Fibroblast of gingiva (primary cell): ENCODE measurements around the gene FAM9C.

Experiments used
- DNase-seq: peaks from one replicate; pipeline ENCODE4 v3.0.0-alpha.2; 2011; ENCODE audit warnings: low read depth

FAM9C gene

GRCh38 chrX:13007519-13008188 lies 36.8 kb downstream of the FAM9C start:
- peak; percentile 70 for DNase-seq

DNA sequence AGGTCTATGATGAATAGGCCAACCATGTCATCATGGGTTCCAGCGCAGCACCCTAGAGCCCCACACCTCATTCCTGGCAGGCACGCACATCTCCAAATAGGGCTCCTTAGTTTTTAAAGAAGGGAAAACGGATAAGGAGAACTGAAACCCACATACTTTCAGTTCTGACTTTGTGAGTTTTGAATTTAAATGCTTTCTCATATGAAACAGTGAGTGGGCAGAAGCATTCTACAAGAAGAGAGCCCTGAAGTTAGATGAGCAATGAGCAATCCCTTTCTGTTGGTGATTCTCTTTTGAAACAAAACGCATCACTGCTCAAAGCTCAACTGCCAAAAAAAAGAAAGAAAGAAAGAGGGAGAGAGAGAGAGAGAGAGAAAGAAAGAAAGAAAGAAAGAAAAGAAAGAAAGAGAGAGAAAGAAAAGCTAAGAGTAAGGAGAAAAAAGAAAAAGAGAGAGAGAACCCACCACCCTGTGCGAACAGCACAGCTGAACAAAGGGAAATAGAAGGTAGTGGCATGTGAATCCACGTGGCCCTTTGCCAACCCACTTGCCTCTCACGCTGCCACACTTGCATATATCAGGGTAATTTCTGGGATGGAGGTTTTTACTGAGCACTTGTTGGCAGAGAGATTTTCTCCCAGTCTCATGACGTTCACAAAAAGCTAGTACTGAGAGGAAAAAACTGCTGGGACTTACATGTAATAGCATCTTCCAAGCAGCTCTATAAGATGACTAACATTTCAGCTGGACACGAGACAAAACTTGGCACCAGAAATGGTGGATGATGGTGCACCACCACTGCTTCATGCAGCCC lies 38.6 kb downstream of the FAM9C start:
- DNase-seq: peak; percentile 4

- no peak for DNase-seq
Measured at GRCh38 chrX:13001961-13002671, 42.3 kb downstream of the FAM9C start.

DNA sequence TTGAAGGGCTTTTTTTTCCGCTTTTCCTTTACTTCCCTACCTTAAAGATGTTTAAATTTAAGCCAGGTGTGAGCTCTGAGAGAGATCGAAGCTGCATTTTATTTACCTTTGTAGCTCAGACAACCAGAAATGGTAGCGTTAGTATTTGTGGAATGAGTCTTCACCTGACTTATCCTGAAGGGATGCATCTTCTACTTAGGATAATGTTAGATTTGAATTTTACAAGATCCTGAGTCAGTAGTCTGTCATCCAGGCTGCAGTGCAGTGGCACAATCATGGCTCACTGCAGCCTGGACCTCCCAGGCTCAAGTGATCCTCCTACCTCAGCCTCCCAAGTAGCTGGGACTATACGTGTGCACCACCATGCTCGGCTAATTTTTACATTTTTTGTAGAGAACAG lies 43.3 kb downstream of the FAM9C start:
- DNase-seq: no peak

DNA sequence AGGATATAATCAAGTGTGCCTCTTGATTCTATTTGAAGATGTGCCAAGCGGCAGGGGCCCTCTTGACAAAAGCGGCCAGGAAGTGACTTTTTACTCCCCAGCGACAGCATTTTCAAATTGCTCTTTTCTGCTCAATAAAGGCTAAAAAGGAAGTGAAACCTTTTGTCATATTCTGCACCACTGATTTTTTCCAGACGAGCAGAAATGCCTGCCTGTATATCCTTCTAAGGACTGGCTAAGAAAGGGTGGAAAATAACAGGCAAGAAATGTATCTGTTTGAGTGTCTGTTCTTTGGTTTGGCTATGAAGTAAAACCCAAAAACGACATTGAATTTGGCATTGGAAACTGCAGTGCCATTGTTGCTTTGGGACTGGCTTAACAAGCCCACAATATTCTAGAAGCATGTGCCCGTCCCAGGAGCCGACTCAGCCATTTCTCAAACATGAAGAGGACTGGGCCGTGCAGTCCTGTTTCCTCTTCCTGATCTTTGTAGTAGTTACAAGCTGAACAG lies 44.1 kb downstream of the FAM9C start:
- no peak for DNase-seq

- no peak for DNase-seq
Measured at GRCh38 chrX:12999422-12999821, 45.0 kb downstream of the FAM9C start.

GRCh38 chrX:12997906-12998687 lies 46.3 kb downstream of the FAM9C start:
- no peak for DNase-seq

DNA sequence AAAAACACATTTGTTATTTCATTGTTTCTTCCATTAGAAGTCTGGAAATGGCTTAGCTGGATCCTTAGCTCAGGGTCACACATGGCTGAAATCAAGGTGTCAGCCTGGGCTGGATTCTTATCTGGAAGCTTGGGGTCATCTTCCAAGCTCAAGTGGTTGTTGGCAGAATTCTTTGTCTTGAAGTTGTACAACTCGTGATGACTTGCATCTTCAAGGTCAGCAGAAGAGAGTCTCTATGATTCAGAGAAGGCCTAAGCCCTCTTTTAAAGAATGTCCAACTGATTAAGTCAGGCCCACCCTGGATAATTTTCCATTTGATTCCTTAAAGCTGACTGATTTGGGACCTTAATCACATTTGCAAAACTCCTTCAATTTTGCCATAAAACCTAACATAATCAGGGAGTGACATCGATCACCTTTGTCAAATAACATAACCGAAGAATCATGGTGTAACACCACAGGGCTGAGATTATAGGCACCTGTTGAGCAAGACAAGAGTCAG lies 47.4 kb downstream of the FAM9C start:
- no peak for DNase-seq

GRCh38 chrX:12994321-12994720 lies 50.1 kb downstream of the FAM9C start:
- DNase-seq: no peak

- no peak for DNase-seq
Measured at GRCh38 chrX:12993826-12994225, 50.6 kb downstream of the FAM9C start.

- DNase-seq: no peak
Measured at GRCh38 chrX:12992544-12993118, 51.8 kb downstream of the FAM9C start.

DNA sequence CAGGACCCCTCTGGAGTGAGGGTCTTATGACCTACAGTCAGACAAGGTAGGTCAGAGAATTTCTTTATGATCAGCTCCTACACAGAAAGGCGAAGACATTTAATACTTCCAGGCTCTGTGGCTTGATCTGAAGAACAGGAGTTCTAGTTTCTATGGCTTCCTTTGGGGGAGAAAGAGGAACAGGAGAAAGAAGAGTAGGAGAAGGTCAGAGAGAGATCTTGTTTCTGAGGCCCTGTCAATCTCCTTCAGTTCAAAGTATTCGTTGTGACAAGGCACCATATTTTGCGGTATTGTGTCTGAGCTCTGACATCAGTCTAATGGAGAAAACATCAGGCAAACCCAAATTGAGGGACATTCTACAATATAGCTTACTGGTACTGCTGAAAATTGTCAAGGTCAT lies 52.8 kb downstream of the FAM9C start:
- DNase-seq: no peak

DNA sequence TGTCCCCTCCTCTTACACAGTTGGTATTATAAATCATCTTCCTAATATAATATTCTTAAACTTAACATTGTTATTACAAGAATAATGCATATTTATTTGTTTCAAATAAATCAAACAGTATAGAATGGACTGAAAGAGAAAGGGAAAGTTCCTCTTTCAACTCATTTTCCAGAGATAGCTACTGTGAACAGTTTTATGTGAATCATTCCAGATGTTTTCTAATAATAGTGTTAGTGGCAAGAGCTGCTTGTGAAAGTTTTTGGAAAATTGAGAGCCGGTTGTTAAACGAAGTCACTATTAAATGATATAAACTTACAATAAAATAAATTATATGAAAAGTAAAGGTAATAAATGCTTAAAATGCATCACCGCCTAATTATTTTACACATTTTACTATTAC lies 55.0 kb downstream of the FAM9C start:
- DNase-seq: no peak

GRCh38 chrX:12988797-12989196 lies 55.6 kb downstream of the FAM9C start:
- DNase-seq: peak; percentile 12

DNA sequence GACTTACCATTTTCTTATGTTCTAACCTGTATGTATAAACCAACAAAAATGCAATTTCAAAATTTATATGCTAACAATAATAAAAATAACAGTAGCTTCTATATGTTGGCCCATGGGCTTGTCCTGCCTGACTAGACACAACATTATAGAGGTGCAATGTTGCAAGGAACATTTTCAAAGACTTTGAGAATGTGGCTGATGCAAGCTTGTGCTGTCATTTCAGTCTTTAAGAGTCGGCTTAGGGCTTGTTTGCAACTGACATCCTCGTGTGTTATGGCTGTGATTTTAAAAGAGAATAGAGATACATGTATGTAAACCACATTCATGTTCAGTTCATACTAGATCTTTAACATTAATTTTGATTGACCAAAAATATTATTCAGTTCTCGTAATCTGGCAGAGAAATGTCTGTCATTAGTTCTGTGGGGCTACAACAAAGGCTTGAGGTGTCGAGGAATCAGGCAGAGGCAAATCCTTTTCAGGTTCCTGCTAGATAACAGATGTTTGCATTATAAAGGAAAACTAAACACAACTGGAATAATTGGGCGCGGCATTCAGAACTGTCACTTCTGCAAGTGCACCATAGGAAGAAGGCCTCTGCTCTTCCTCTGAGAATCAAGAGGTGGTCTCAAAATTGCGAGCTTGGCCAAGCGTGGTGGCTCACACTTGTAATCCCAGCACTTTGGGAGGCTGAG lies 56.4 kb downstream of the FAM9C start:
- DNase-seq: no peak

DNA sequence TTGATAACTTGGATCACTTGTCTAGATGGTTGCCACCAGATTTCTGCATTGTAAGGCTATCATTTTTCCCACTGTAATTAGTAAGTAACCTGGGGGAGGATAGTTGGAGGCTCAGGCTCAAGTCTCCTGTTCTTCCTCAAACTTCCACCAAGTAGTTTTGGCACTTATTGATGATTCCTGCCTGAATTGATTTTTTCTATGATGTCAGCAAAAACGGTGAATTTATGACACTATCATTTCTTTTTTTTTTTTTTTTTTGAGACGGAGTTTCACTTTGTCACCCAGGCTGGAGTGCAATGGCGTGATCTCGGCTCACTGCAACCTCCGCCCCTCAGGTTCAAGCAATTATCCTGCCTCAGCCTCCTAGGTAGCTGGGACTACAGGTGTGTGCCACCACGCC lies 57.1 kb downstream of the FAM9C start:
- DNase-seq: no peak

GRCh38 chrX:12986886-12987285 lies 57.5 kb downstream of the FAM9C start:
- no peak for DNase-seq

DNA sequence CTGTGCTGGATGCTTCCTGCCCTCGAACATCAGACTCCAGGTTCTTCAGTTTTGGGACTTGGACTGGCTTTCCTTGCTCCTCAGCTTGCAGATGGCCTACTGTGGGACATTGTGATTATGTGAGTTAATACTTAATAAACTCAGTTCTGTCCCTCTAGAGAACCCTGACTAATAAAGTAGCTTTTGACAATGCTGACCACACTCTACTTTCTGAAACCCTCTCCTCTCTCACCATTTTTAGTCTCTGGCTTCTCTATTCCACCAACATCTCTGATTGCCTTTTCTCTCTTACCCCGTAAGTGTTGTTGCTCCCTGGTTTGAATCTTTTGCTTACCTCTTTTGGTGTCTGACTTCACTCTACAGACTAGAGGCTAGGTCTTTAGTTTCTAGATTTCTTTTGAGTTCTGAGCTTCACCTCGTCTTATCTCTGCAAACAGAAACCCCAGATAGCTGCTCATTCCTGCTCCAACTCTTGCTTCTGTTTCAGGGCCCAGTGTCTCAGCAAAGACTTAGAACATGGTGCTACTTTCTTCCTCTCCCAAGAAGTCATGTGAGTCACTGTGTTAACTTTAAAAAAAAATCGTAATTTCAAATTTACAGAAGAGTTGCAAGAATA lies 58.1 kb downstream of the FAM9C start:
- no peak for DNase-seq
